RWPE2 (cell line): ENCODE data around the gene ZNF101.

ENCODE experiments used
- ATAC-seq: fragments of 200-7000 bp; cut with Tn5 transposase; 3 replicates; pipeline ENCODE4 v1.9.1; 2021; ENCODE audit warnings: low read depth
- DNase-seq: peaks from one replicate; pipeline ENCODE4 v3.0.0-alpha.2; 2020; ENCODE audit warnings: low spot score
- H3K27ac ChIP-seq: fragments of 450-650 bp; 2 replicates; pipeline ENCODE4 v1.5.1; 2017; ENCODE audit warnings: mild to moderate bottlenecking; ENCODE audit not compliant: poor library complexity, severe bottlenecking
- H3K27me3 ChIP-seq: fragments of 250-450 bp; sonication (Bioruptor Pico); 2 replicates; pipeline ENCODE4 v1.5.1; 2021; ENCODE audit warnings: mild to moderate bottlenecking, moderate library complexity; ENCODE audit not compliant: insufficient read depth, poor library complexity, severe bottlenecking
- H3K36me3 ChIP-seq: fragments of 250-450 bp; sonication (Bioruptor Pico); 2 replicates; pipeline ENCODE4 v1.5.1; 2020; ENCODE audit warnings: low read depth, mild to moderate bottlenecking, moderate library complexity
- H3K4me1 ChIP-seq: fragments of 250-450 bp; sonication (Bioruptor Pico); 2 replicates; pipeline ENCODE4 v1.5.1; 2021; ENCODE audit warnings: mild to moderate bottlenecking, moderate library complexity; ENCODE audit not compliant: insufficient read depth, poor library complexity, severe bottlenecking
- H3K4me3 ChIP-seq: fragments of 250-450 bp; sonication (Bioruptor Pico); 2 replicates; pipeline ENCODE4 v1.5.1; 2021; ENCODE audit warnings: mild to moderate bottlenecking, moderate library complexity; ENCODE audit not compliant: severe bottlenecking
- H3K9me3 ChIP-seq: fragments of 250-450 bp; sonication (Bioruptor Pico); 2 replicates; pipeline ENCODE4 v1.5.1; 2021; ENCODE audit warnings: mild to moderate bottlenecking, moderate library complexity; ENCODE audit not compliant: severe bottlenecking
- TF ChIP-seq, protein P1 (sequence below): fragments of 450-650 bp; IDR thresholded peaks from one replicate; pipeline ENCODE4 v1.5.1; 2017; ENCODE audit warnings: mild to moderate bottlenecking, moderate library complexity; ENCODE audit not compliant: poor library complexity, severe bottlenecking

The ZNF101 gene

DNA sequence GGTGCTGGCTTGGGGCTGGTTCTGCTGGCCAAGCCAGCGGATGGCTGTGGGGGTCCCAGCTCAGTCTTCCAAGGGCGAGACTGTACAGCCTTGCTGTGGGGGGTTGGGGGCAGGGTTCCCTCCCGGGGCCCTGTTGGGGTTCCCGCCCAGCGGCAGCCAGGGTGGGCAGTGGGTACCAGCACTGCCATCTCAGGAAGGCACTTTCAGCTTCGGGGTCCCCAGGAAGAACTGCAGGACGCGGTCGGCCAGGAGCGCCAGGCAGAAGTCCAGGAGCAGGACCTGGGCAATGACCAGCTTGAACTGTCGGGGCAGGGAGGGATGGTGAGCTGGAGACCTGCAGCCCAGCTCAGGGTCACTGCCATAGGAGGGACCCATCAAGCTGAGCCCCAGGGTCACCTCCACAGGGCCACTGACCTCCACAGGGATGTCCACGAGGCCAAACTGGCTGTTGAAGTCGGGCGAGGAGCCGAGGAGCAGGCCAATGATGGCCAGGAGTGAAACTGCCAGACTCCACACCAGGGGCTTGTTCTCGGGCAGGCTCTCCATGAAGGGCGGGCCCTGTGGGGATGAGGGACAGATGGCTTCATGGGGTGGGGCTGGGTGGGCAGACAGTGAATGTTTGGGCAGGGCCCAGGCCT, 23.3 kb upstream of the ZNF101 start:
- H3K36me3 ChIP-seq = peaks cover 27% of the 10 kb centered on the region
- no peak overlapping the region for H3K27ac ChIP-seq
- H3K9me3 ChIP-seq = no peaks in the 10 kb centered on the region
- TF ChIP-seq, protein P1, sequence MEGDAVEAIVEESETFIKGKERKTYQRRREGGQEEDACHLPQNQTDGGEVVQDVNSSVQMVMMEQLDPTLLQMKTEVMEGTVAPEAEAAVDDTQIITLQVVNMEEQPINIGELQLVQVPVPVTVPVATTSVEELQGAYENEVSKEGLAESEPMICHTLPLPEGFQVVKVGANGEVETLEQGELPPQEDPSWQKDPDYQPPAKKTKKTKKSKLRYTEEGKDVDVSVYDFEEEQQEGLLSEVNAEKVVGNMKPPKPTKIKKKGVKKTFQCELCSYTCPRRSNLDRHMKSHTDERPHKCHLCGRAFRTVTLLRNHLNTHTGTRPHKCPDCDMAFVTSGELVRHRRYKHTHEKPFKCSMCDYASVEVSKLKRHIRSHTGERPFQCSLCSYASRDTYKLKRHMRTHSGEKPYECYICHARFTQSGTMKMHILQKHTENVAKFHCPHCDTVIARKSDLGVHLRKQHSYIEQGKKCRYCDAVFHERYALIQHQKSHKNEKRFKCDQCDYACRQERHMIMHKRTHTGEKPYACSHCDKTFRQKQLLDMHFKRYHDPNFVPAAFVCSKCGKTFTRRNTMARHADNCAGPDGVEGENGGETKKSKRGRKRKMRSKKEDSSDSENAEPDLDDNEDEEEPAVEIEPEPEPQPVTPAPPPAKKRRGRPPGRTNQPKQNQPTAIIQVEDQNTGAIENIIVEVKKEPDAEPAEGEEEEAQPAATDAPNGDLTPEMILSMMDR = no peak
- no peak overlapping the region for H3K4me3 ChIP-seq
- H3K27me3 ChIP-seq = no peaks in the 10 kb centered on the region
- no peaks in the 10 kb centered on the region for H3K4me1 ChIP-seq
- DNase-seq (no peak), ATAC-seq (no peak)

DNA sequence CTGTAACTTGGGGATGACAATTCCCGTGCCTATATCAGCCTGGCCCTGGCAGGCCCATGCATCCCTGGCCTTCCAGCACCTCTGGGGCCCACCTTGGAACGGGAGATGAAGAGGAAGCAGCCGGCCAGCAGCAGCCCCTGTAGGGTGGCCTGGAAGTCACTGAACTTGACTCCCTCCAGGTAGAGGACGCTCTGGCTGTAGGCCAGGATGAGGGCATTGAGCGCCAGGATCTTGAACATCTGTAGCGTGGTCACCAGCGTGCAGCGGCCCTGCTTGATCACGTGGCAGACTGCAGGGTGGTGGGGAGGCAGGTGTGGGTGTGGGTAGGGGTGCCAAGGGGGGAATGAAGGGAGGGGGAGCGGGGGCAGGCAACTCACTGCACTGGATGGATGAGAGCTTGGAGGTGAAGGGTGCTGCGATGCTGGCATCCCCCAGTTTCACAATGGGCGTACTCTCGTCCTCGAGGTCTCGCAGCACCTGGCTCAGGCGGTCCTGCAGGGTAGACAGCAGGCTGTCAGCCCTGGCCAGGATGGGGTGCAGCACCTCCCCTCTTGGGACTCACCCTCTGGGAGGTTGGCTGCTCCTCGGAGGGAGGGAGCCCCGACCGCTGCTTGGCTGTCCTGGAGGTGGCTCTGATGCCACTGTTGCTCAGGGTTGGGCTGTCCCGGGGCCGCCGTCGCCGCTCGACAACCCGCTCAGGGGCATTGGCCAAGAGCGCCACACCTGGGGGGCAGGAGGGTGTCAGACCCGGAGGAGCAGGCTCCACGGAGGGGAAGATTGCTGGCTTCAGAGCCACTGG, 21.4 kb upstream of the ZNF101 start:
- Histone ChIP-seq H3K36me3 (peaks cover 43% of the 10 kb centered on the region), H3K27me3 (no peaks in the 10 kb centered on the region), H3K4me1 (no peaks in the 10 kb centered on the region), H3K4me3 (no peak overlapping the region), H3K27ac (no peak overlapping the region), H3K9me3 (no peaks in the 10 kb centered on the region)
- TF ChIP-seq, protein P1 = no peak
- DNase-seq (no peak), ATAC-seq (no peak)

DNA sequence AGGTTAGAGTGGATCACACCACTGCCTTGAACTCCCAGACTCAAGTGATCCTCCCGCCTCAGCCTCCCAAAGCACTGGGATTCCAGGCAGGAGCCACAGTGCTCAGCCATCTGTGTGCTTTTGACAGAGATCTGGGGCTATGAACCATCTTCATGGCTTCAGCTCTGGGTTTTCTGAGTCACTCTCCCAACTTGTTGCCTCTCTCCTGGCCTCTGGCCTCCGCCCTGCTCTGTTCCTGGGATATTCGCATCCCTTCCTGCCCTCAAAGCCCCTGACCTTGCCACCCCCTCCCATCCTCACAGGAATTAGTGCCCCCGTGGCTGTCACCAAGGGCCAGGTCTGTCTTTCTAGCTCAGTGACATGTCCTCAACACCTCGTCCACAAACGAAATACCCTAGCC, 19.5 kb upstream of the ZNF101 start:
- H3K27ac ChIP-seq = no peak overlapping the region
- no peaks in the 10 kb centered on the region for H3K27me3 ChIP-seq
- H3K36me3 ChIP-seq = peaks cover 58% of the 10 kb centered on the region
- TF ChIP-seq, protein P1 = no peak
- no peak overlapping the region for H3K4me3 ChIP-seq
- no peaks in the 10 kb centered on the region for H3K4me1 ChIP-seq
- no peaks in the 10 kb centered on the region for H3K9me3 ChIP-seq
- ATAC-seq = no peak
- no peak for DNase-seq

DNA sequence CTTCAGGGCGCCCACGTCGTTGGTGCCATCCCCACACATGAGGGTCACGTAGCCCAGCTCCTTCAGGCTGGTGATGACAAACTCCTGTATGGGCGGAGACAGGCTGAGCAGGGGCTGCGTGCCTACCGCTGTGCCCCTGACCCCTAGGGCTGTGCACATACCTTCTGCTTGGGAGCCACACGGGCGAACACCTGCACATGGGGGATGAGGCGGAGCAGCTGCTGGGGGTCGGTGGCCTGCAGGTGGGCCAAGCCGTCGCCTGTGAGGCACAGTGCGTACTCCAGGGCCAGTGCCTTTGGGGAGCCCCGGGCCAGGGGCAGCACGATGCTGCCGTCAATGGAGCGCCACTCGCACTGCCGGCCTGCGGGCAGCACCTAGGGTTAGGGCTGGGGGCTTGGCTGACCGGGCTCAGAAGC, 19.1 kb upstream of the ZNF101 start:
- DNase-seq = no peak
- TF ChIP-seq, protein P1 = no peak
- Histone ChIP-seq H3K9me3 (no peaks in the 10 kb centered on the region), H3K27ac (no peak overlapping the region), H3K4me3 (no peak overlapping the region), H3K27me3 (no peaks in the 10 kb centered on the region), H3K4me1 (no peaks in the 10 kb centered on the region), H3K36me3 (peaks cover 58% of the 10 kb centered on the region)
- ATAC-seq = no peak

DNA sequence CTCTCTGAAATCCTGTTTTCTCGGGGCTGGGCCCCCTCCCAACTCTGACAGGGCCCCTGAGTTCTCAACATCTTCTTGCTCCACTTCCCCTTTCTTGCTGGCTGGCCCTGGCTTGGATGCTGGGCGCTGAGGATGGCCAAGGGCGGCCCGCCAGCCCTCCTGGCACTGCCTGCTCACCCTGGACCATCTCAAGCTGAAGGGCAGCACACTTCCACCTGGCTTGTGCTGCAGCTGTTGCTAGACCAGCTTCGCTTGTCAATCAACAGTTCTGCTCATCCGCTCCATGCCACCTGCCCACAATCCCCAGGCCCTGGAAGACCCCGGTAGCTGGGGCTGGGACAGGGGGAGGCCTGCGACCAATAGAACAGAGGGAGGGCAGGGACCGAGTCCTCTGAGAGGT, 18.3 kb upstream of the ZNF101 start:
- ATAC-seq = no peak
- Histone ChIP-seq H3K27ac (no peak overlapping the region), H3K4me1 (no peaks in the 10 kb centered on the region), H3K4me3 (no peak overlapping the region), H3K9me3 (no peaks in the 10 kb centered on the region), H3K36me3 (peaks cover 64% of the 10 kb centered on the region), H3K27me3 (no peaks in the 10 kb centered on the region)
- TF ChIP-seq, protein P1 = no peak
- no peak for DNase-seq
